Tongue (tissue), 2 donors: ENCODE measurements around the gene ROBO2. TPM values are rescaled to one million over a fixed set of nuclear protein-coding genes. Genes with fewer than 3 reads are reported as not detected.

Experiments used
- DNase-seq: peaks from one replicate; pipeline ENCODE4 v3.0.0-alpha.2; 2015
- total RNA-seq: library from RNA; depleted of rRNA; stranded (reverse); fragments of >200 nt; gene quantifications from one replicate; pipeline ENCODE4 v1.2.3, GENCODE V29; 2014

ROBO2 gene
- total RNA-seq, 1 donor from 2014 or later, result 22.1 TPM

- DNase-seq, result no peak
Measured at GRCh38 chr3:77267589-77267988, 227.7 kb downstream of the ROBO2 start.

- DNase-seq, result peak; percentile 65
Measured at GRCh38 chr3:77271306-77271705, 231.4 kb downstream of the ROBO2 start.

GRCh38 chr3:77271711-77272110 is 231.8 kb downstream of the ROBO2 start:
- peak; percentile 29 for DNase-seq

- no peak for DNase-seq
Measured at GRCh38 chr3:77279276-77279675, 239.4 kb downstream of the ROBO2 start.

GRCh38 chr3:77281721-77282120 is 241.8 kb downstream of the ROBO2 start:
- DNase-seq, result no peak

GRCh38 chr3:77283108-77283507 is 243.2 kb downstream of the ROBO2 start:
- no peak for DNase-seq

- DNase-seq, result peak; percentile 14
Measured at GRCh38 chr3:77288348-77288747, 248.4 kb downstream of the ROBO2 start.

- DNase-seq, result no peak
Measured at GRCh38 chr3:77296527-77296926, 256.6 kb downstream of the ROBO2 start.

GRCh38 chr3:77298417-77298816 is 258.5 kb downstream of the ROBO2 start:
- DNase-seq, result no peak

GRCh38 chr3:77303955-77304699 is 264.2 kb downstream of the ROBO2 start:
- DNase-seq, result no peak

- DNase-seq, result no peak
Measured at GRCh38 chr3:77304700-77305021, 264.8 kb downstream of the ROBO2 start.

- no peak for DNase-seq
Measured at GRCh38 chr3:77309460-77309859, 269.6 kb downstream of the ROBO2 start.

GRCh38 chr3:77313843-77314242 is 273.9 kb downstream of the ROBO2 start:
- DNase-seq, result no peak

GRCh38 chr3:77319711-77320110 is 279.8 kb downstream of the ROBO2 start:
- no peak for DNase-seq

- DNase-seq, result peak; percentile 64
Measured at GRCh38 chr3:77320514-77320913, 280.6 kb downstream of the ROBO2 start.

- DNase-seq, result no peak
Measured at GRCh38 chr3:77321646-77322045, 281.7 kb downstream of the ROBO2 start.

GRCh38 chr3:77323626-77324025 is 283.7 kb downstream of the ROBO2 start:
- DNase-seq, result no peak

GRCh38 chr3:77324105-77324504 is 284.2 kb downstream of the ROBO2 start:
- DNase-seq, result no peak

GRCh38 chr3:77325280-77325679 is 285.4 kb downstream of the ROBO2 start:
- DNase-seq, result no peak

- no peak for DNase-seq
Measured at GRCh38 chr3:77325702-77326101, 285.8 kb downstream of the ROBO2 start.

GRCh38 chr3:77326586-77326985 is 286.7 kb downstream of the ROBO2 start:
- DNase-seq, result no peak

- no peak for DNase-seq
Measured at GRCh38 chr3:77328690-77329089, 288.8 kb downstream of the ROBO2 start.

- peak; percentile 62 for DNase-seq
Measured at GRCh38 chr3:77329116-77329515, 289.2 kb downstream of the ROBO2 start.

- DNase-seq, result no peak
Measured at GRCh38 chr3:77338195-77338594, 298.3 kb downstream of the ROBO2 start.

- no peak for DNase-seq
Measured at GRCh38 chr3:77342027-77342426, 302.1 kb downstream of the ROBO2 start.
